Spinal cord (tissue), 10 donors: ENCODE results near the gene PGAP6. TPM values are rescaled to one million over a fixed set of nuclear protein-coding genes. Genes with fewer than 3 reads are reported as not detected.

Experiments used
- DNase-seq, 6 donors: peaks; one replicate each; pipeline versions ENCODE4 v3.0.0 to v3.0.0-alpha.2; 2013 to 2015; ENCODE audit warnings: low spot score in 6 of 6, low read depth in 4 of 6
- H3K27ac ChIP-seq: one replicate; pipeline ENCODE4 v1.5.1; 2013; ENCODE audit warnings: low read depth, low read length, control low read depth
- H3K27me3 ChIP-seq: one replicate; pipeline ENCODE4 v1.6.1; 2013; ENCODE audit warnings: low read length; ENCODE audit not compliant: control insufficient read depth, insufficient read depth
- H3K36me3 ChIP-seq: one replicate; pipeline ENCODE4 v1.6.1; 2013; ENCODE audit warnings: low read length; ENCODE audit not compliant: control insufficient read depth, insufficient read depth
- H3K4me1 ChIP-seq: one replicate; pipeline ENCODE4 v1.6.1; 2013; ENCODE audit warnings: low read length; ENCODE audit not compliant: control insufficient read depth, insufficient read depth
- H3K4me3 ChIP-seq: one replicate; pipeline ENCODE4 v1.5.1; 2013; ENCODE audit warnings: low read depth, low read length, control low read depth
- H3K9me3 ChIP-seq: one replicate; pipeline ENCODE4 v1.6.1; 2013; ENCODE audit warnings: low read length; ENCODE audit not compliant: control insufficient read depth, insufficient read depth
- WGBS: methylation state at CpG from one replicate; pipeline ENCODE4 v1.1.5; 2013; ENCODE audit warnings: missing lambda C conversion rate; ENCODE audit not compliant: insufficient coverage; 5-methylcytosine and 5-hydroxymethylcytosine counted together
- polyA plus RNA-seq, 2 donors: library from polyadenylated mRNA; unstranded; fragments of 120-200 nt; gene quantifications; one replicate each; pipeline ENCODE4 v1.2.1, GENCODE V29; 2013; ENCODE audit not compliant: insufficient read length in 2 of 2
- total RNA-seq, 2 donors: library from RNA; depleted of rRNA in 1 of 2; stranded (reverse); fragments of 120-200 nt in 1 of 2; fragments of >200 nt in 1 of 2; gene quantifications; one replicate each; pipeline versions ENCODE4 v1.2.3 to v1.2.4, GENCODE V29; 2013 to 2014
- donor health status: healthy.

The PGAP6 gene
- total and polyA plus RNA-seq, 4 donors = 17.3 to 70.3 (median 46.2) TPM

- H3K4me3 ChIP-seq = no peak overlapping the region
- 93% methylated on average over 9 of the region's 9 CpGs for WGBS
- peaks cover 25% of the 10 kb centered on the region for H3K4me1 ChIP-seq
- H3K27ac ChIP-seq = no peak overlapping the region
- DNase-seq = no peak
- H3K27me3 ChIP-seq = no peaks in the 10 kb centered on the region
- peaks cover 87% of the 10 kb centered on the region for H3K36me3 ChIP-seq
- H3K9me3 ChIP-seq = no peaks in the 10 kb centered on the region
These were observed 7.2 kb downstream of the PGAP6 start for GRCh38 chr16:374616-374926.

GRCh38 chr16:373848-374615, 7.7 kb downstream of the PGAP6 start:
- peaks cover 25% of the 10 kb centered on the region for H3K4me1 ChIP-seq
- no peaks in the 10 kb centered on the region for H3K9me3 ChIP-seq
- WGBS = 94% methylated on average over 39 of the region's 44 CpGs
- H3K36me3 ChIP-seq = peaks cover 87% of the 10 kb centered on the region
- no peak overlapping the region for H3K4me3 ChIP-seq
- no peak for DNase-seq
- no peaks in the 10 kb centered on the region for H3K27me3 ChIP-seq
- H3K27ac ChIP-seq = no peak overlapping the region

GRCh38 chr16:373020-373598, 8.7 kb downstream of the PGAP6 start:
- peaks cover 91% of the 10 kb centered on the region for H3K36me3 ChIP-seq
- no peaks in the 10 kb centered on the region for H3K9me3 ChIP-seq
- H3K4me1 ChIP-seq = peaks cover 19% of the 10 kb centered on the region
- no peak overlapping the region for H3K4me3 ChIP-seq
- no peak for DNase-seq
- WGBS = 91% methylated on average over 5 of the region's 5 CpGs
- no peak overlapping the region for H3K27ac ChIP-seq
- no peaks in the 10 kb centered on the region for H3K27me3 ChIP-seq

GRCh38 chr16:372302-372983, 9.3 kb downstream of the PGAP6 start:
- no peak overlapping the region for H3K27ac ChIP-seq
- H3K27me3 ChIP-seq = no peaks in the 10 kb centered on the region
- H3K4me3 ChIP-seq = no peak overlapping the region
- peaks cover 19% of the 10 kb centered on the region for H3K4me1 ChIP-seq
- no peaks in the 10 kb centered on the region for H3K9me3 ChIP-seq
- peaks cover 92% of the 10 kb centered on the region for H3K36me3 ChIP-seq
- DNase-seq = no peak
- 85% methylated on average over 19 of the region's 19 CpGs for WGBS

- Histone ChIP-seq H3K9me3 (no peaks in the 10 kb centered on the region), H3K27ac (no peak overlapping the region), H3K4me1 (peaks cover 19% of the 10 kb centered on the region), H3K27me3 (no peaks in the 10 kb centered on the region), H3K4me3 (no peak overlapping the region), H3K36me3 (peaks cover 92% of the 10 kb centered on the region)
- 94% methylated on average over 31 of the region's 31 CpGs for WGBS
- DNase-seq = no peak
These were observed 10.1 kb downstream of the PGAP6 start for GRCh38 chr16:371515-372301.

GRCh38 chr16:370979-371514, 10.7 kb downstream of the PGAP6 start:
- Histone ChIP-seq H3K4me3 (peak overlapping the region; percentile 16), H3K27ac (peak overlapping the region; percentile 27), H3K4me1 (peaks cover 19% of the 10 kb centered on the region), H3K27me3 (no peaks in the 10 kb centered on the region), H3K9me3 (no peaks in the 10 kb centered on the region), H3K36me3 (peaks cover 92% of the 10 kb centered on the region)
- WGBS = 67% methylated on average over 7 of the region's 10 CpGs
- no peak for DNase-seq

GRCh38 chr16:370443-370842, 11.3 kb downstream of the PGAP6 start, which contains the start of gene MRPL28:
Gene MRPL28, minus strand, starts transcription at chr16:370538. Its CDS starts 320 bp downstream, at chr16:370218.
- 0% methylated on average over 16 of the region's 30 CpGs for WGBS
- peaks cover 19% of the 10 kb centered on the region for H3K4me1 ChIP-seq
- H3K27me3 ChIP-seq = no peaks in the 10 kb centered on the region
- DNase-seq = peak in 5 of 6 donors; percentile 89 to 99 (median 93)
- peak within 1 kb of the TSS; percentile 27 for H3K27ac ChIP-seq
- peaks cover 88% of the 10 kb centered on the region for H3K36me3 ChIP-seq
- H3K4me3 ChIP-seq = peak within 1 kb of the TSS; percentile 36
- no peaks in the 10 kb centered on the region for H3K9me3 ChIP-seq

- H3K9me3 ChIP-seq = no peaks in the 10 kb centered on the region
- peaks cover 19% of the 10 kb centered on the region for H3K4me1 ChIP-seq
- peaks cover 83% of the 10 kb centered on the region for H3K36me3 ChIP-seq
- no peak for DNase-seq
- H3K4me3 ChIP-seq = peak overlapping the region; percentile 36
- H3K27ac ChIP-seq = no peak overlapping the region
- H3K27me3 ChIP-seq = no peaks in the 10 kb centered on the region
- 19% methylated on average over 26 of the region's 44 CpGs for WGBS
These were observed 11.8 kb downstream of the PGAP6 start for GRCh38 chr16:369866-370436.
